22Rv1 (cell line): ENCODE data around the gene LOXL3.

Experiments
- CTCF ChIP-seq: fragments of 450-650 bp; IDR thresholded peaks from 2 replicates; pipeline ENCODE4 v1.5.1; 2017; ENCODE audit warnings: mild to moderate bottlenecking
- ZFX ChIP-seq: fragments of 450-650 bp; IDR thresholded peaks from 2 replicates; pipeline ENCODE4 v1.6.1; 2017; ENCODE audit warnings: antibody characterized with exemption, borderline replicate concordance

GRCh38 chr2:74554820-74555531, 1.2 kb upstream of the LOXL3 start:
- no peak for TF ChIP-seq CTCF
- no peak for TF ChIP-seq ZFX
